SKM-1 (cell line): ENCODE results near the gene PRRC2A.
A peak's percentile ranks its signal among the peaks of the same experiment; 100 is the strongest.

Source experiments
- DNase-seq: peaks from one replicate; lab custom pipeline; 2025; ENCODE audit not compliant: unreplicated experiment; lab: John Stamatoyannopoulos, UW

Gene PRRC2A

GRCh38 chr6:31664790-31665500, 44.4 kb downstream of the PRRC2A start, which contains the start of gene GPANK1:
TSS of gene GPANK1 (minus strand) at chr6:31664997. CDS start at chr6:31664478, 519 bp downstream.
- peak; percentile 87 for DNase-seq

- peak; percentile 97 for DNase-seq
Measured at GRCh38 chr6:31665501-31666336, 45.2 kb downstream of the PRRC2A start, which contains the start of gene CSNK2B. TSS of gene CSNK2B (plus strand) at chr6:31666080. CDS start at chr6:31666832, 752 bp downstream.

- no peak for DNase-seq
Measured at GRCh38 chr6:31666337-31666965, 45.9 kb downstream of the PRRC2A start.

GRCh38 chr6:31669676-31670075, 49.2 kb downstream of the PRRC2A start, which contains the start of gene LY6G5B:
TSS of gene LY6G5B (plus strand) at chr6:31669976. CDS start at chr6:31670951, 975 bp downstream.
- DNase-seq, result no peak

GRCh38 chr6:31676322-31676903, 55.9 kb downstream of the PRRC2A start:
- no peak for DNase-seq

- DNase-seq, result no peak
Measured at GRCh38 chr6:31676904-31677303, 56.4 kb downstream of the PRRC2A start.

GRCh38 chr6:31677955-31678354, 57.4 kb downstream of the PRRC2A start:
- no peak for DNase-seq

GRCh38 chr6:31680226-31681134, 60.0 kb downstream of the PRRC2A start, which contains the start of gene LY6G5C:
TSS of gene LY6G5C (minus strand) at chr6:31681067. CDS start at chr6:31680373, 694 bp downstream.
- peak; percentile 49 for DNase-seq

- no peak for DNase-seq
Measured at GRCh38 chr6:31681135-31681671, 60.7 kb downstream of the PRRC2A start.

- no peak for DNase-seq
Measured at GRCh38 chr6:31683591-31683990, 63.1 kb downstream of the PRRC2A start.

- DNase-seq, result no peak
Measured at GRCh38 chr6:31686483-31686882, 66.0 kb downstream of the PRRC2A start.

- no peak for DNase-seq
Measured at GRCh38 chr6:31687321-31687720, 66.8 kb downstream of the PRRC2A start.
